Measurements from ENCODE around the gene GLDC.

The GLDC gene

DNA sequence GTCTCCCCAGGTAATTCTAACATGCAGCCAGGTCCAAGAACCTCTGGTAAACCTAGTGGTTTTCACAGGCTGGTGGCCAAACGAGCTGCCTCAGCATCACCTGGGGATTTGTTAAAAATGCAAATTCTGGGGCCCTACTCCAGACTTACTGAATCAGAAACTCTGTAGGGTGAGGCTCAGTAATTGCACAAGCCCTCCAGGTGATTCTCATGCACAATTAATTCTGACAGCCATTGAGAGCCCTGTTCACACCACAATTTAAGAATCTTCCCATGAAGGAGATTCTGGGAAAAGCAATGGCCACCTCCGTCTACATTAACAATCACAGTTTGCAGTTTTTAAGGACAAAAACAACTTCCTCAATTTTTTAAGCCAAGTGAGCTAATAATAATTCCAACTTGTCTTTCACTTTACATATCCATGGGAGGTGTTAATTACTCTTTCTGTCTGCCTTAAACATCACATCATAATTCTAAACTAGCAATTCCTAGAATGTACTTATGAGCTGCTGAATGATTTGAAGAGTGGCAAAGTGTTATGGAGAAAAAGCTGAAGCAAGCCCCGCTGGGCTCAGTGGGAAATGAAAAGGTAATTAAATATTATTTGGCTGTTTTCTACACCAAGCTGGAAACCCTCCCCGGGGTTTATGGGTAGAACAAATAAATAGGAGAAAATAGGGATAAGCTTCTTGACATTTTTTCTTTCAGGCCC lies 70.0 kb downstream of the GLDC start:
- ChIA-PET POLR2A (no interaction called here), CTCF (no interaction called here)
- no peak for TF ChIP-seq HDGF (IDR thresholded peaks at IDR 0.05; ENCODE audit: borderline replicate concordance)
- TF ChIP-seq TARDBP (IDR thresholded peaks at IDR 0.05): no peak
- no peak for TF ChIP-seq L3MBTL2 (conservative IDR thresholded peaks at IDR 0.05)
- TF ChIP-seq FOXK2 (IDR thresholded peaks at IDR 0.05): no peak
- TF ChIP-seq CTBP1 (IDR thresholded peaks at IDR 0.05; ENCODE audit: borderline replicate concordance): no peak
- DNase-seq (ENCODE audit: extremely low spot score): no peak

DNA sequence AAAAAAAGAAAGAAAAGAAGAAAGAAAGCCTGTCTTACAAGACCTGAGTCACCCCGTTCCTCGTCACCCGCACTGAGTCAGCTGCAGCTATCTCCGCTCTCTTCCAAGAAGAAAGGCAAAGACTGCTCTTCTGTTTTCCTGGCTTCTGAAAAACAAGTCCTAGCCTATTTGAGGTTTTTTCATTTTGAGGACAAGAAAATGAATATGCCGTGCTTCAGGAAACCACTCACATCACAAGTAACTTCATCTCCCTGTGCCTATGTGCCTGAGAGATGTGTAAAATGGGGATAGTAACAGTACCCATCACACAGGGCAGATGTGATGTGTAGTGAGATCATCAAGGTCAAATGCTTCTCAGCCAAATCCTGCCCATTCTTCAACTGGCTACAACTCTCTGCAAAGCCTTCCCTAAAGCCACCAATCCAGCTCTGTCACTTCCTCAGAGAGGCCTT lies 78.4 kb downstream of the GLDC start:
- ChIA-PET POLR2A (no interaction called here), CTCF (interaction anchor here (1.0 kb wide), 1 partner anchor 19 kb away, joined by 4 read pairs; no protein-coding TSS in a partner anchor)
- no peak for DNase-seq (ENCODE audit: extremely low spot score)
- TF ChIP-seq FOXA1 (IDR thresholded peaks at IDR 0.05) (no peak), ELF4 (IDR thresholded peaks at IDR 0.05) (no peak), ARNT (IDR thresholded peaks at IDR 0.05) (no peak), TARDBP (IDR thresholded peaks at IDR 0.05) (no peak), SP1 (IDR thresholded peaks at IDR 0.05) (no peak), ZNF384 (IDR thresholded peaks at IDR 0.05) (no peak), NFRKB (IDR thresholded peaks at IDR 0.05) (no peak), LEF1 (IDR thresholded peaks at IDR 0.05; ENCODE audit: borderline replicate concordance) (no peak), L3MBTL2 (conservative IDR thresholded peaks at IDR 0.05) (no peak), CTBP1 (IDR thresholded peaks at IDR 0.05; ENCODE audit: borderline replicate concordance) (no peak), BHLHE40 (IDR thresholded peaks at IDR 0.05; ENCODE audit: borderline replicate concordance) (no peak), HDGF (IDR thresholded peaks at IDR 0.05; ENCODE audit: borderline replicate concordance) (no peak), FOXK2 (IDR thresholded peaks at IDR 0.05) (no peak)
- TF ChIP-seq, protein P1, sequence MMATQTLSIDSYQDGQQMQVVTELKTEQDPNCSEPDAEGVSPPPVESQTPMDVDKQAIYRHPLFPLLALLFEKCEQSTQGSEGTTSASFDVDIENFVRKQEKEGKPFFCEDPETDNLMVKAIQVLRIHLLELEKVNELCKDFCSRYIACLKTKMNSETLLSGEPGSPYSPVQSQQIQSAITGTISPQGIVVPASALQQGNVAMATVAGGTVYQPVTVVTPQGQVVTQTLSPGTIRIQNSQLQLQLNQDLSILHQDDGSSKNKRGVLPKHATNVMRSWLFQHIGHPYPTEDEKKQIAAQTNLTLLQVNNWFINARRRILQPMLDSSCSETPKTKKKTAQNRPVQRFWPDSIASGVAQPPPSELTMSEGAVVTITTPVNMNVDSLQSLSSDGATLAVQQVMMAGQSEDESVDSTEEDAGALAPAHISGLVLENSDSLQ (IDR thresholded peaks at IDR 0.05): no peak

DNA sequence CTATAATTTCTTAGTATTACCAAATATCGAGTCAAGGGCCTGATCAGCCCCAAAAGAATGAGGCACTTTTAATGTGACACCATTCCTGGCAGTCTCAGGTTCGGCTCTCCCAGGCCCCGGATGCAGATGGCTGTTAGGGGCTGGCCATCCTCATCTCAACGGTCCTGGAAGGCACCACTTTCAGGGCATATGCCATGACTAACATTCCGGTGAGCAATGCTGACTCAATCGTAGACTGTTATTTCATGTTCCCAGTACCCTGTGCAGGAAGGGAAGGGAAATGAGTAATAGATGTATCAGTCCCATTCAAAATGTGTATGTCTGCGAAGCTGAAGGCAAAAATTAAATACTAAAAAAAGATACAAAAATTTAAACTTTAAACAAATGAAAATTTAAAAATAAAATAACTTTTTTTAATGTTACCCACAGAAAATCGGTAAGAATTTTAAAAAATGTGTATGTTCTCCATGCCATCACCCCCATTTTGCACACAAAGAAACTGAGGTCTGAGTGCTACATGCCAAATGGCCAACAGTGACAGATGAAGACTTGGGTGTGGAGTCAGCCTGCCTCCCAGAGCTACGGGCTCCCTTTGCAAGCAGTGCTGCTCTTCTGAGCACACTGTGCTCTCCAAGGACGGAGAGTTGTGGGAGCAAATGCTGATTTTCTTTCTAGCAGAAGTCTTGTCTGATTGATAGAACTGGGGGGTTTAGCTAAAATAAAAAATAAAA lies 79.0 kb downstream of the GLDC start:
- no peak for DNase-seq (ENCODE audit: extremely low spot score)
- ChIA-PET CTCF (no interaction called here), POLR2A (no interaction called here)
- TF ChIP-seq FOXM1 (IDR thresholded peaks at IDR 0.05; ENCODE audit: borderline replicate concordance): no peak
- TF ChIP-seq, protein P1 (IDR thresholded peaks at IDR 0.05): no peak
- TF ChIP-seq NFRKB (IDR thresholded peaks at IDR 0.05): no peak
- no peak for TF ChIP-seq LEF1 (IDR thresholded peaks at IDR 0.05; ENCODE audit: borderline replicate concordance)
- no peak for TF ChIP-seq TARDBP (IDR thresholded peaks at IDR 0.05)
- TF ChIP-seq FOXK2 (IDR thresholded peaks at IDR 0.05): no peak
- TF ChIP-seq FOXA1 (IDR thresholded peaks at IDR 0.05): no peak
- no peak for TF ChIP-seq ARNT (IDR thresholded peaks at IDR 0.05)
- no peak for TF ChIP-seq BHLHE40 (IDR thresholded peaks at IDR 0.05; ENCODE audit: borderline replicate concordance)
- no peak for TF ChIP-seq CTBP1 (IDR thresholded peaks at IDR 0.05; ENCODE audit: borderline replicate concordance)
- no peak for TF ChIP-seq ELF4 (IDR thresholded peaks at IDR 0.05)
- TF ChIP-seq SUZ12 (IDR thresholded peaks at IDR 0.05): no peak
- TF ChIP-seq L3MBTL2 (conservative IDR thresholded peaks at IDR 0.05): no peak

DNA sequence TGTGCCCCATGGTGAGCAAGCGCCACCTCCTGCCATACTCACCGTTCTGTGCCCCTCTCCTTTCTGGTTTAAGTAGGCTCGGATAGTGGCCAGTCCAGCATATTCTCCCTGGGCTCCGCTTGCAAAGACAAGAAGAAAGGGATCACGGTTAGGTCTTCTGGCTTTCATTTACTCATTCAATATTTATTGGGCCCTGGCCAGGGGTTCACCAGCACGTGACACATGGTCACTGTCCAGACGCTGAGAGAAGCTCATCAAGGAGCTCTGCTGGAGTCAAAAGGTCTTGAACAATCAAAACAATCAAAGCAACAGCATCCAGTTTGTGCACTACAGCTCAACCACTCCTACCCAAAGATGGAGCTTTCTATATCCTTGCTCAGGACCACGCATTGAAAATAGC lies 80.2 kb downstream of the GLDC start:
- no peak for TF ChIP-seq HDGF (IDR thresholded peaks at IDR 0.05; ENCODE audit: borderline replicate concordance)
- TF ChIP-seq, protein P1 (IDR thresholded peaks at IDR 0.05): no peak
- TF ChIP-seq NFRKB (IDR thresholded peaks at IDR 0.05): no peak
- no peak for TF ChIP-seq FOXM1 (IDR thresholded peaks at IDR 0.05; ENCODE audit: borderline replicate concordance)
- no peak for TF ChIP-seq L3MBTL2 (conservative IDR thresholded peaks at IDR 0.05)
- TF ChIP-seq BHLHE40 (IDR thresholded peaks at IDR 0.05; ENCODE audit: borderline replicate concordance): no peak
- no peak for TF ChIP-seq TARDBP (IDR thresholded peaks at IDR 0.05)
- TF ChIP-seq LEF1 (IDR thresholded peaks at IDR 0.05; ENCODE audit: borderline replicate concordance): no peak
- no peak for TF ChIP-seq SUZ12 (IDR thresholded peaks at IDR 0.05)
- TF ChIP-seq ZNF384 (IDR thresholded peaks at IDR 0.05): no peak
- TF ChIP-seq ARNT (IDR thresholded peaks at IDR 0.05): no peak
- TF ChIP-seq FOXA1 (IDR thresholded peaks at IDR 0.05): no peak
- TF ChIP-seq CTBP1 (IDR thresholded peaks at IDR 0.05; ENCODE audit: borderline replicate concordance): no peak
- ChIA-PET POLR2A (no interaction called here), CTCF (no interaction called here)
- no peak for DNase-seq (ENCODE audit: extremely low spot score)

DNA sequence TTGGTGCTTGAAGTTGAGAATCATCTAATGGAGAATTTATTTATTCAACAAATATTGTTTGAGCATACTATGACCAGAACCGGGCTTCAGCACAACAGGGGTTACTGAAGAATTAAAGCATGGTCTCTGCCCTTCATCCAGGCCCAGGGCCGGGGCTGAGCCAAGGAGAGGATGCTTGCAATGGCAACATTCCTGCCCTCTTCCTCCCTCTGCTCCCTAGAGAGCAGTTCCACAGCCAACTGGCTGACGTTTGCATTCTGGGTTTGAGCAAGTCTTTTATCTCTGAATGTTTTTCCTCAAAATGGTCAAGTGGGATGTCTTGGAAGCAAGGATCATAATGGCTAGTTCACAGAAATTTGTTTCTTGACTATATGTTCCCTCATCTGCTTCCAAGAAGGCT lies 80.7 kb downstream of the GLDC start:
- DNase-seq (ENCODE audit: extremely low spot score): no peak
- CTCF ChIA-PET: no interaction called here
- POLR2A ChIA-PET: no interaction called here

More for the DNA sequence above, 80.7 kb downstream of the GLDC start:
- no peak for TF ChIP-seq FOXM1 (IDR thresholded peaks at IDR 0.05; ENCODE audit: borderline replicate concordance)
- no peak for TF ChIP-seq LEF1 (IDR thresholded peaks at IDR 0.05; ENCODE audit: borderline replicate concordance)
- no peak for TF ChIP-seq L3MBTL2 (conservative IDR thresholded peaks at IDR 0.05)
- TF ChIP-seq ARNT (IDR thresholded peaks at IDR 0.05): no peak
- TF ChIP-seq, protein P1 (IDR thresholded peaks at IDR 0.05): no peak
- no peak for TF ChIP-seq FOXK2 (IDR thresholded peaks at IDR 0.05)
- no peak for TF ChIP-seq SUZ12 (IDR thresholded peaks at IDR 0.05)
- no peak for TF ChIP-seq TARDBP (IDR thresholded peaks at IDR 0.05)
- TF ChIP-seq FOXA1 (IDR thresholded peaks at IDR 0.05): no peak
- TF ChIP-seq SP1 (IDR thresholded peaks at IDR 0.05): no peak
- no peak for TF ChIP-seq CTBP1 (IDR thresholded peaks at IDR 0.05; ENCODE audit: borderline replicate concordance)
- no peak for TF ChIP-seq BHLHE40 (IDR thresholded peaks at IDR 0.05; ENCODE audit: borderline replicate concordance)
- TF ChIP-seq HDGF (IDR thresholded peaks at IDR 0.05; ENCODE audit: borderline replicate concordance): no peak
- TF ChIP-seq NFRKB (IDR thresholded peaks at IDR 0.05): no peak
- no peak for TF ChIP-seq ELF4 (IDR thresholded peaks at IDR 0.05)
- no peak for TF ChIP-seq ZNF384 (IDR thresholded peaks at IDR 0.05)
